ENCODE data around the gene RAB35.

RAB35 gene

GRCh38 chr12:120075034-120075616 is 41.4 kb downstream of the RAB35 start:
- no peak for DNase-seq (ENCODE audit: extremely low read depth, insufficient read length)
- TF ChIP-seq, protein P1, sequence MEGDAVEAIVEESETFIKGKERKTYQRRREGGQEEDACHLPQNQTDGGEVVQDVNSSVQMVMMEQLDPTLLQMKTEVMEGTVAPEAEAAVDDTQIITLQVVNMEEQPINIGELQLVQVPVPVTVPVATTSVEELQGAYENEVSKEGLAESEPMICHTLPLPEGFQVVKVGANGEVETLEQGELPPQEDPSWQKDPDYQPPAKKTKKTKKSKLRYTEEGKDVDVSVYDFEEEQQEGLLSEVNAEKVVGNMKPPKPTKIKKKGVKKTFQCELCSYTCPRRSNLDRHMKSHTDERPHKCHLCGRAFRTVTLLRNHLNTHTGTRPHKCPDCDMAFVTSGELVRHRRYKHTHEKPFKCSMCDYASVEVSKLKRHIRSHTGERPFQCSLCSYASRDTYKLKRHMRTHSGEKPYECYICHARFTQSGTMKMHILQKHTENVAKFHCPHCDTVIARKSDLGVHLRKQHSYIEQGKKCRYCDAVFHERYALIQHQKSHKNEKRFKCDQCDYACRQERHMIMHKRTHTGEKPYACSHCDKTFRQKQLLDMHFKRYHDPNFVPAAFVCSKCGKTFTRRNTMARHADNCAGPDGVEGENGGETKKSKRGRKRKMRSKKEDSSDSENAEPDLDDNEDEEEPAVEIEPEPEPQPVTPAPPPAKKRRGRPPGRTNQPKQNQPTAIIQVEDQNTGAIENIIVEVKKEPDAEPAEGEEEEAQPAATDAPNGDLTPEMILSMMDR (IDR thresholded peaks at IDR 0.05; ENCODE audit: insufficient read depth, low read length, poor library complexity, severe bottlenecking) = no peak
- no peak overlapping the region for H3K4me3 ChIP-seq (replicated peaks; ENCODE audit: low read depth, low read length)
- H3K36me3 ChIP-seq (ENCODE audit: control insufficient read depth, insufficient read depth, low read length) = no peaks in the 10 kb centered on the region
- H3K27me3 ChIP-seq (replicated peaks; ENCODE audit: control insufficient read depth, insufficient read depth, low read length) = no peaks in the 10 kb centered on the region

DNA sequence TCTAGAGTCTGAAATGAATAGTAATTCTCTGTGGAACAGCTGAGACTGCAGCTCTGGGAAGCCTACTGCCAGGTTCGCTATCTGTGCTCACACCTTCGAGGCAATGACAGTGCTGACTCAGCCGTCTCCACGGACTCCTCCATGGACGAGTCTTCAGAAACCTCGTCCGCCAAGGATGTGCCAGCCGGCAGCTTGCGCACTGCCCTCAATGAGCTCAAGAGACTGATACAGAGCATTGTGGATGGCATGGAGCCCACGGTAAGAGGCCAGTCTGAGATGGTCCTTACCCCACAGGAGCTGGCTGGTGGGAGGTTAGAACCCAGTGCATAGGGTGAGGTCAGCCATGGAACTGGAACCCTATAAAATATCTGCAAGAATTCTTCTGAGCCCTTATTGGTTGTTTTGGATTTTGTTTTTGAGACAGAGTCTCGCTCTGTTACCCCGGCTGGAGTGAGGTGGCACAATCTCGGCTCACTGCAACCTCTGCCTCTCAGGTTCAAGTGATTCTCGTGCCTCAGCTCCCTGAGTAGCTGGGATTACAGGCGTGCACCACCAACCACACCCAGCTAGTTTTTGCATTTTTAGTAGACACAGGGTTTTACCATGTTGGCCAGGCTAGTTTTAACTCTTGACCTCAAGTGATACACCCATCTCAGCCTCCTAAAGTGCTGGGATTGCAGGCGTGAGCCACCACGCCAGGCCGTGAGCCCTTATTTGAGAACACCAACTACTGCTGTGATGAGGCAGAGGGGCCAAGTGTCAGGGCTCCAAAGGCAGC is 43.9 kb downstream of the RAB35 start:
- Histone ChIP-seq H3K4me3 (replicated peaks; ENCODE audit: low read depth, low read length) (no peak overlapping the region), H3K36me3 (ENCODE audit: control insufficient read depth, insufficient read depth, low read length) (no peaks in the 10 kb centered on the region), H3K27me3 (replicated peaks; ENCODE audit: control insufficient read depth, insufficient read depth, low read length) (no peaks in the 10 kb centered on the region)
- DNase-seq (ENCODE audit: extremely low read depth, insufficient read length) = no peak
- TF ChIP-seq, protein P1 (IDR thresholded peaks at IDR 0.05; ENCODE audit: insufficient read depth, low read length, poor library complexity, severe bottlenecking) = no peak

DNA sequence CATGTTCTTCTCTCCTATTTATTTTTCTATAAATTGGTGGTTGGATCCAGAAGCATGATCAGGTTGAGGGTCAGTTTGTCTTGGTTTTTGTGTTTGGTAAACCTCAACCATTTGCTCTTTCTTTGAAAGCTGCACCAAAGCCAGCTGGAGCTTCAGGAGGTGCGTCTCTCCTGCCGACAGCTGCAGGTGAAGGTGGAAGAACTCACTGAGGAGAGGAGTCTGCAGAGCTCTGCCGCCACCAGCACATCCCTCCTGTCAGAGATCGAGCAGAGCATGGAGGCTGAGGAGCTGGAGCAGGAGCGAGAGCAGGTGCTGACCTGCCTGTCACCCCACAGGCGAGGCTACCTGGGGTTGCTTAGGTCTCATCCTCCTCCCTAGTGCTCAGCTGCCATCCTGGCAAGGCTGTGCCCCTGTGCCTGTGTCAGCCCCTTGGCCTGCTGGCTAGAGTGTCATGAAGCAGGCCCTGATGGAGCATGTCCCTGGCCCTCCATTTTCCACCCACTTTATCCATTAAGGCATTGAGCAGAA is 45.0 kb downstream of the RAB35 start:
- Histone ChIP-seq H3K4me3 (replicated peaks; ENCODE audit: low read depth, low read length) (no peak overlapping the region), H3K36me3 (ENCODE audit: control insufficient read depth, insufficient read depth, low read length) (no peaks in the 10 kb centered on the region), H3K27me3 (replicated peaks; ENCODE audit: control insufficient read depth, insufficient read depth, low read length) (no peaks in the 10 kb centered on the region)
- TF ChIP-seq, protein P1 (IDR thresholded peaks at IDR 0.05; ENCODE audit: insufficient read depth, low read length, poor library complexity, severe bottlenecking) = no peak
- no peak for DNase-seq (ENCODE audit: extremely low read depth, insufficient read length)

- TF ChIP-seq, protein P1 (IDR thresholded peaks at IDR 0.05; ENCODE audit: insufficient read depth, low read length, poor library complexity, severe bottlenecking) = no peak
- Histone ChIP-seq H3K27me3 (replicated peaks; ENCODE audit: control insufficient read depth, insufficient read depth, low read length) (no peaks in the 10 kb centered on the region), H3K36me3 (ENCODE audit: control insufficient read depth, insufficient read depth, low read length) (no peaks in the 10 kb centered on the region), H3K4me3 (replicated peaks; ENCODE audit: low read depth, low read length) (no peak overlapping the region)
- DNase-seq (ENCODE audit: extremely low read depth, insufficient read length) = no peak
Observed at GRCh38 chr12:120069278-120069677, 47.3 kb downstream of the RAB35 start.

GRCh38 chr12:120067901-120068300 is 48.7 kb downstream of the RAB35 start:
- no peak for DNase-seq (ENCODE audit: extremely low read depth, insufficient read length)
- TF ChIP-seq, protein P1 (IDR thresholded peaks at IDR 0.05; ENCODE audit: insufficient read depth, low read length, poor library complexity, severe bottlenecking) = no peak
- Histone ChIP-seq H3K4me3 (replicated peaks; ENCODE audit: low read depth, low read length) (no peak overlapping the region), H3K27me3 (replicated peaks; ENCODE audit: control insufficient read depth, insufficient read depth, low read length) (no peaks in the 10 kb centered on the region), H3K36me3 (ENCODE audit: control insufficient read depth, insufficient read depth, low read length) (no peaks in the 10 kb centered on the region)
